SU-DHL-6 (cell line): Measurements from ENCODE around the gene CPA5.

Source experiments
- H2AFZ ChIP-seq: fragments of 200-600 bp; sonication (generic); 2 replicates; pipeline ENCODE4 v1.6.1; 2014; ENCODE audit warnings: low read depth, mild to moderate bottlenecking, moderate library complexity, mixed read lengths, antibody characterized with exemption, low read length; ENCODE audit not compliant: severe bottlenecking
- H3F3A ChIP-seq: fragments of 200-600 bp; shearing (Covaris generic); 2 replicates; pipeline ENCODE4 v1.6.0; 2016; ENCODE audit warnings: antibody characterized with exemption, mild to moderate bottlenecking; ENCODE audit not compliant: insufficient read depth
- H3K27ac ChIP-seq: fragments of 200-600 bp; sonication (generic); 2 replicates; pipeline ENCODE4 v1.5.1; 2016; ENCODE audit warnings: low read depth, mild to moderate bottlenecking, low read length, moderate library complexity, mixed read lengths
- H3K27me3 ChIP-seq: fragments of 200-600 bp; sonication (generic), shearing (Covaris generic); 2 replicates; pipeline ENCODE4 v1.6.0; 2014; ENCODE audit warnings: mild to moderate bottlenecking, low read length
- H3K36me3 ChIP-seq: fragments of 200-600 bp; sonication (generic); 2 replicates; pipeline ENCODE4 v1.6.1; 2014; ENCODE audit warnings: mild to moderate bottlenecking, low read length, mixed read lengths
- H3K4me2 ChIP-seq: fragments of 300-600, 200-600 bp; shearing (Covaris generic), sonication (generic); 2 replicates; pipeline ENCODE4 v1.6.0; 2014; ENCODE audit warnings: low read length, low read depth, mild to moderate bottlenecking; ENCODE audit not compliant: poor library complexity, severe bottlenecking
- H3K4me3 ChIP-seq: fragments of 200-600 bp; sonication (generic); 2 replicates; pipeline ENCODE4 v1.5.1; 2014; ENCODE audit warnings: antibody characterized with exemption, low read length, mild to moderate bottlenecking, mixed read lengths; ENCODE audit not compliant: insufficient read depth, poor library complexity, severe bottlenecking
- H3K79me2 ChIP-seq: fragments of 200-600 bp; sonication (generic); 2 replicates; pipeline ENCODE4 v1.6.1; 2014; ENCODE audit warnings: mild to moderate bottlenecking, low read length, moderate library complexity; ENCODE audit not compliant: insufficient read depth
- H3K9ac ChIP-seq: fragments of 200-600 bp; sonication (generic); 2 replicates; pipeline ENCODE4 v1.7.0; 2014; ENCODE audit warnings: mild to moderate bottlenecking, low read length
- H3K9me2 ChIP-seq: fragments of 200-600 bp; sonication (generic); replicated peaks from 2 replicates; pipeline ENCODE4 v1.6.1; 2014; ENCODE audit warnings: low read length; ENCODE audit not compliant: insufficient read depth
- H3K9me3 ChIP-seq: fragments of 200-600 bp; sonication (generic); 2 replicates; pipeline ENCODE4 v1.6.1; 2014; ENCODE audit warnings: low read length, mixed read lengths; ENCODE audit not compliant: insufficient read depth
- H4K20me1 ChIP-seq: fragments of 200-600 bp; sonication (generic); 2 replicates; pipeline ENCODE4 v1.6.1; 2014; ENCODE audit warnings: low read depth, mild to moderate bottlenecking, antibody characterized with exemption, low read length, moderate library complexity, mixed read lengths
- EZH2phosphoT487 ChIP-seq: fragments of 200-600 bp; sonication (generic), shearing (Covaris generic); conservative IDR thresholded peaks from 2 replicates; pipeline ENCODE4 v1.6.1; 2018; ENCODE audit warnings: mild to moderate bottlenecking, antibody characterized with exemption, low read length, moderate library complexity, mixed read lengths
- TF ChIP-seq, protein P1 (sequence below): fragments of 200-600 bp; sonication (generic); IDR thresholded peaks from one replicate; pipeline ENCODE4 v1.5.1; 2017; ENCODE audit warnings: antibody characterized with exemption, mild to moderate bottlenecking, low read length, moderate library complexity; ENCODE audit not compliant: insufficient read depth, poor library complexity, severe bottlenecking

Gene CPA5

GRCh38 chr7:130388671-130389070, 44.1 kb downstream of the CPA5 start:
- Histone ChIP-seq H3K9ac (no peak overlapping the region), H3K9me2 (no peaks in the 10 kb centered on the region), H3F3A (no peaks in the 10 kb centered on the region), H3K4me2 (no peak overlapping the region), H3K27ac (no peak overlapping the region), H4K20me1 (no peaks in the 10 kb centered on the region), H3K27me3 (no peaks in the 10 kb centered on the region), H3K79me2 (no peaks in the 10 kb centered on the region), H3K9me3 (no peaks in the 10 kb centered on the region), H3K36me3 (no peaks in the 10 kb centered on the region), H3K4me3 (no peak overlapping the region), H2AFZ (no peak overlapping the region)
- TF ChIP-seq EZH2phosphoT487: no peak
- TF ChIP-seq, protein P1, sequence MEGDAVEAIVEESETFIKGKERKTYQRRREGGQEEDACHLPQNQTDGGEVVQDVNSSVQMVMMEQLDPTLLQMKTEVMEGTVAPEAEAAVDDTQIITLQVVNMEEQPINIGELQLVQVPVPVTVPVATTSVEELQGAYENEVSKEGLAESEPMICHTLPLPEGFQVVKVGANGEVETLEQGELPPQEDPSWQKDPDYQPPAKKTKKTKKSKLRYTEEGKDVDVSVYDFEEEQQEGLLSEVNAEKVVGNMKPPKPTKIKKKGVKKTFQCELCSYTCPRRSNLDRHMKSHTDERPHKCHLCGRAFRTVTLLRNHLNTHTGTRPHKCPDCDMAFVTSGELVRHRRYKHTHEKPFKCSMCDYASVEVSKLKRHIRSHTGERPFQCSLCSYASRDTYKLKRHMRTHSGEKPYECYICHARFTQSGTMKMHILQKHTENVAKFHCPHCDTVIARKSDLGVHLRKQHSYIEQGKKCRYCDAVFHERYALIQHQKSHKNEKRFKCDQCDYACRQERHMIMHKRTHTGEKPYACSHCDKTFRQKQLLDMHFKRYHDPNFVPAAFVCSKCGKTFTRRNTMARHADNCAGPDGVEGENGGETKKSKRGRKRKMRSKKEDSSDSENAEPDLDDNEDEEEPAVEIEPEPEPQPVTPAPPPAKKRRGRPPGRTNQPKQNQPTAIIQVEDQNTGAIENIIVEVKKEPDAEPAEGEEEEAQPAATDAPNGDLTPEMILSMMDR: no peak

DNA sequence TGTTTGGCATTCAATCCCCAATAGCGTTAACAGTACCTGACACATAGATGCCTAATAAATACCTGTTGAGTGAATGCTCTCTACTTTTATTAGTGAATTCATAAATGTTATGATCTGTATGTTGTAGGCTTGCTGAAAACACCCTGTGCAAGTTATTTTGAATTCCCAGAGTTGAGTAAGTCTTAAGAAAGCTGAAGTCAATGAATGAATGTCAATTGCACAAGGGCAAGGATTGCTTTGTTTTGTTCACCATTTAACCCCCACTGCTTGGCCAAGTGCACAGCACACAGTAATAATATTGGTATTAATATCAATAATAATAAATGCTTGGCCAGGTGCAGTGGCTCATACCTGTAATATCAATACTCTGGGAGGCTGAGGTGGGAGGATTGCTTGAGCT, 45.9 kb downstream of the CPA5 start:
- H3K4me2 ChIP-seq: no peak overlapping the region

DNA sequence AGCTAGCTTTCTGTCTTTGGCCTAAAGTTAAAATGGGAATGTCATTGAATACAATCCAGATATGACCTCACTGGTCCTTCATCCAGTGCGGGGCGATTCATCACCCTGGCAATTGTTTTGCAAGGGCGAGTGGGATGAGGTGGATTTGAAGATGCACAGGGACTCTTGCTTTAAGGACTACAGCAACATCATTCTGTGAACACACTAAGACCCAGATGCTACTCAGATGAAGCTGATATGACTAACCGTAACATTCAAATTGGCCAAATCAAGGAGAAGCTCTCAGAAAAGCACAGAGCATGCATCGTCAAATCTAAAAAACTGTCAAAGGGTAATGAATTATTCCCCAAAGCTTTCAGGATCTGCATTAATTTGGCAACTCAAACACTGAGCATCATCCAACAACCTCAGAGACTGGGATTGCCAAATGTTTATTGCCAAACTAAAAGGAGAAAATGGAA, 48.5 kb downstream of the CPA5 start:
- H3K9me2 ChIP-seq: no peaks in the 10 kb centered on the region
- H3F3A ChIP-seq: no peaks in the 10 kb centered on the region
- TF ChIP-seq EZH2phosphoT487: no peak
- TF ChIP-seq, protein P1: no peak
- no peaks in the 10 kb centered on the region for H3K9me3 ChIP-seq
- no peak overlapping the region for H3K4me3 ChIP-seq
- no peaks in the 10 kb centered on the region for H3K27me3 ChIP-seq
- H3K27ac ChIP-seq: no peak overlapping the region
- no peaks in the 10 kb centered on the region for H3K36me3 ChIP-seq
- H3K79me2 ChIP-seq: no peaks in the 10 kb centered on the region
- no peak overlapping the region for H3K9ac ChIP-seq
- H3K4me2 ChIP-seq: no peak overlapping the region
- H2AFZ ChIP-seq: no peak overlapping the region
- no peaks in the 10 kb centered on the region for H4K20me1 ChIP-seq

More for the DNA sequence above, 45.9 kb downstream of the CPA5 start:
- Histone ChIP-seq H3K27me3 (no peaks in the 10 kb centered on the region), H3F3A (no peaks in the 10 kb centered on the region), H4K20me1 (no peaks in the 10 kb centered on the region), H3K9me2 (no peaks in the 10 kb centered on the region), H3K4me3 (no peak overlapping the region), H3K9me3 (no peaks in the 10 kb centered on the region), H3K9ac (no peak overlapping the region), H2AFZ (no peak overlapping the region), H3K36me3 (no peaks in the 10 kb centered on the region), H3K79me2 (no peaks in the 10 kb centered on the region), H3K27ac (no peak overlapping the region)
- TF ChIP-seq, protein P1: no peak
- TF ChIP-seq EZH2phosphoT487: no peak
